GM12892 (cell line): ENCODE measurements around the gene ZDHHC20.

ENCODE experiments used
- POLR2A ChIP-seq: IDR thresholded peaks from 2 replicates; pipeline ENCODE4 v1.6.1; 2011; ENCODE audit warnings: low read depth, low read length, control low read depth
- POLR2AphosphoS5 ChIP-seq: IDR thresholded peaks from 2 replicates; pipeline ENCODE4 v1.6.1; 2011; ENCODE audit warnings: low read depth, low read length, control low read depth

DNA sequence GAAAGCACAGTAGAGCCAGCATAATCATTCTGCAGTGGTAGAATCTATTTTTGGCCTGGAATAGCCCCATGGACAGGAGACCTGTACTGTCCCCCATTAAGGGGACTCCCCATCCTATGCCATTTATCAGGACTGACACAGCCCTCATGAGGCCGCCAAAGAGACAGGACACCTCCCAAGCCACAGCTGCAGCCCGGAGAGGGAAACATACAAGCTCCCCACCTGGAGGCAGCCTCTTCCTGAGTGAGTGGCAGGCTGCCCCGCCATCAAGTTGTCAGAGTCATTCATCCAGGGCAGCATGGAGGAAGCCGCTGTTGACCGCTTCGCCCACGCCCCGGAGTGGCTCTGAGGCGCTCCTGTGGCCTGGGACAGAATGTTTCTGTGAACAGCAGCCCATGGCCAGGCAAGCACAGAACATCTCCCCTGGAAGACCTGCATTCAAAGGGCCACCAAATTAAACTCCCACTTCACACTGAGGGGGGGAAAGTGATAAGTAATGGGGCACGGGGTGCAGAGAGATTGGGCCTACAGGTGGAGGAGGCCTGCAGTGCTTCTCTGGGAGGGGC, 111.3 kb downstream of the ZDHHC20 start:
- TF ChIP-seq POLR2A (no peak), POLR2AphosphoS5 (no peak)
